Suprapubic skin (tissue), 4 donors: ENCODE measurements around the gene NHEJ1. TPM values are rescaled to one million over a fixed set of nuclear protein-coding genes. Genes with fewer than 3 reads are reported as not detected.

Experiments
- DNase-seq, 2 donors: peaks; one replicate each; pipeline ENCODE4 v3.0.0-alpha.2; 2019; ENCODE audit warnings: low spot score in 2 of 2
- H3K27ac ChIP-seq: fragments of 200-600 bp; sonication (generic); one replicate; pipeline ENCODE4 v1.5.1; 2019
- H3K27me3 ChIP-seq: fragments of 200-600 bp; sonication (generic); one replicate; pipeline ENCODE4 v1.5.1; 2019
- H3K36me3 ChIP-seq: fragments of 200-600 bp; sonication (generic); one replicate; pipeline ENCODE4 v1.5.1; 2019
- H3K4me1 ChIP-seq: fragments of 200-600 bp; sonication (generic); one replicate; pipeline ENCODE4 v1.5.1; 2019
- H3K4me3 ChIP-seq: fragments of 200-600 bp; sonication (generic); one replicate; pipeline ENCODE4 v1.5.1; 2019; ENCODE audit warnings: mild to moderate bottlenecking
- H3K9me3 ChIP-seq: fragments of 200-600 bp; sonication (generic); one replicate; pipeline ENCODE4 v1.5.1; 2019
- EP300 ChIP-seq: sonication (generic); formaldehyde crosslinking; IDR thresholded peaks from one replicate; pipeline ENCODE4 v1.6.1; 2017; ENCODE audit warnings: antibody characterized with exemption
- POLR2A ChIP-seq, 2 donors: fragments of 450-650 bp; IDR thresholded peaks; one replicate each; pipeline ENCODE4 v1.6.1; 2017; ENCODE audit warnings: antibody characterized with exemption in 2 of 2, mild to moderate bottlenecking in 2 of 2, moderate library complexity in 2 of 2
- POLR2AphosphoS5 ChIP-seq, 3 donors: sonication (generic); formaldehyde crosslinking; IDR thresholded peaks; one replicate each; pipeline ENCODE4 v1.6.1; 2017; ENCODE audit warnings: antibody characterized with exemption in 3 of 3
- WGBS: methylation state at CpG from one replicate; pipeline ENCODE4 v1.1.5; 2018; 5-methylcytosine and 5-hydroxymethylcytosine counted together
- total RNA-seq, 4 donors: library from RNA; depleted of rRNA; stranded (reverse); fragments of >200 nt; gene quantifications; one replicate each; pipeline ENCODE4 v1.1.0, GENCODE V29; 2016
- TF ChIP-seq, protein P1 (sequence below), 2 donors: fragments of 200-600 bp in 1 of 2; fragments of 450-650 bp in 1 of 2; sonication (generic) in 1 of 2; IDR thresholded peaks; one replicate each; pipeline ENCODE4 v1.5.1; 2016 to 2019; ENCODE audit warnings: antibody characterized with exemption in 2 of 2, mild to moderate bottlenecking in 1 of 2, moderate library complexity in 1 of 2

Gene NHEJ1
- total RNA-seq, 4 donors from 2014 or later: 15.7 to 19.2 (median 18.3) TPM

DNA sequence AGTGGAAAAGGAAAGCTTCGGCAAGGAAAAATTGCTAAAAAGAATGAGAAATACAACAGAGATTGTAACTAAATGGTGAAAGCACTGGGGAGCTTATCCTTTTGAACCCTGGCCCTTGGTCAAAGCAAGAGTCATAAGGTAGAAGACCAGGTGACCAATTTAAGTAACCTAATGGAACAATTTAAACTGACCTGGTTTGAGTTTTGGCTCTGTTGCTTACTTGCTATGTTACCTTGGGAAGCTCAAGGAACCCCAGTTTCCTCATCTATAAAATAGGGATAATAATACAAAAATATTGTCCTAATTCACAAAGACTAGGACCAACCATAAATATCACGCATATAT, 48.6 kb downstream of the NHEJ1 start:
- no peaks in the 10 kb centered on the region for H3K27me3 ChIP-seq
- H3K36me3 ChIP-seq: peaks cover 3% of the 10 kb centered on the region
- no peak overlapping the region for H3K4me3 ChIP-seq
- TF ChIP-seq, protein P1, sequence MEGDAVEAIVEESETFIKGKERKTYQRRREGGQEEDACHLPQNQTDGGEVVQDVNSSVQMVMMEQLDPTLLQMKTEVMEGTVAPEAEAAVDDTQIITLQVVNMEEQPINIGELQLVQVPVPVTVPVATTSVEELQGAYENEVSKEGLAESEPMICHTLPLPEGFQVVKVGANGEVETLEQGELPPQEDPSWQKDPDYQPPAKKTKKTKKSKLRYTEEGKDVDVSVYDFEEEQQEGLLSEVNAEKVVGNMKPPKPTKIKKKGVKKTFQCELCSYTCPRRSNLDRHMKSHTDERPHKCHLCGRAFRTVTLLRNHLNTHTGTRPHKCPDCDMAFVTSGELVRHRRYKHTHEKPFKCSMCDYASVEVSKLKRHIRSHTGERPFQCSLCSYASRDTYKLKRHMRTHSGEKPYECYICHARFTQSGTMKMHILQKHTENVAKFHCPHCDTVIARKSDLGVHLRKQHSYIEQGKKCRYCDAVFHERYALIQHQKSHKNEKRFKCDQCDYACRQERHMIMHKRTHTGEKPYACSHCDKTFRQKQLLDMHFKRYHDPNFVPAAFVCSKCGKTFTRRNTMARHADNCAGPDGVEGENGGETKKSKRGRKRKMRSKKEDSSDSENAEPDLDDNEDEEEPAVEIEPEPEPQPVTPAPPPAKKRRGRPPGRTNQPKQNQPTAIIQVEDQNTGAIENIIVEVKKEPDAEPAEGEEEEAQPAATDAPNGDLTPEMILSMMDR (IDR thresholded peaks at IDR 0.05): no peak
- TF ChIP-seq POLR2A (IDR thresholded peaks at IDR 0.05) (no peak), POLR2AphosphoS5 (IDR thresholded peaks at IDR 0.05) (no peak), EP300 (no peak)
- no peak overlapping the region for H3K27ac ChIP-seq
- WGBS: 88% methylated on average over 2 of the region's 2 CpGs
- peaks cover 12% of the 10 kb centered on the region for H3K4me1 ChIP-seq
- DNase-seq: no peak
- H3K9me3 ChIP-seq: no peaks in the 10 kb centered on the region

DNA sequence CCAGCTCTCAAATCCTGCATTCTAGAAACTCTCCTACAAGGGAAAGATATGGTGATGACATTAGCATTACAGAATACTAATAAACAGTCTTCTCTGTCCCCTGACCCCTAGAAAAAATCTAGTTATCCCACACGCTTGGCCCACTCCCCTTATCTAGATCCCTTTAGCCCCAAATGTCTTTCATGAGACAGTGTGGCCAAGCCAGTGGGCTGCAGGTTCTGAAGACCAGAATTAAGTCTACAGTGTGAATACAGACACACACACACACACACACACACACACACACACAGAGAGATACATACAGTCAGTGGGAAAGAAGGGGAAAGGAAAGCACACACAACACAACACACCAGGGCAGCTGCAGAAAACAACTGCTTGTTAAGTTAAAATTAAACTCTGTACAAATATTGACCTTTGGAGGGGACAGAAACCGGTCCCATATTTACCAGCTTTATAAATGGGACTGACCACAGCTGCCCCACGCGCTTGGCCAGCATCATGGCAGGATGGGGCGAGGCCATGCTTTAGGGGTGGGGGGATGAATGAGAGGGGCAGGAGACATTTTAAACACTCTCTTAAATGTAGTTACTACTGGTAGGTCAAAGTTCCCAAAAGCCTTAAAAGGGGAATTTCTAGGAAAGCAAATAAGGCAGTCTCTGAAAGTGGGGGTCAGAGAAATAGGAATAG, 49.1 kb downstream of the NHEJ1 start:
- Histone ChIP-seq H3K36me3 (no peaks in the 10 kb centered on the region), H3K27me3 (no peaks in the 10 kb centered on the region), H3K4me1 (peaks cover 7% of the 10 kb centered on the region), H3K4me3 (no peak overlapping the region), H3K9me3 (no peaks in the 10 kb centered on the region), H3K27ac (no peak overlapping the region)
- 95% methylated on average over 5 of the region's 5 CpGs for WGBS
- DNase-seq: no peak
- no peak for TF ChIP-seq POLR2A (IDR thresholded peaks at IDR 0.05)
- TF ChIP-seq, protein P1 (IDR thresholded peaks at IDR 0.05): no peak
- no peak for TF ChIP-seq POLR2AphosphoS5 (IDR thresholded peaks at IDR 0.05)
- TF ChIP-seq EP300: no peak

DNA sequence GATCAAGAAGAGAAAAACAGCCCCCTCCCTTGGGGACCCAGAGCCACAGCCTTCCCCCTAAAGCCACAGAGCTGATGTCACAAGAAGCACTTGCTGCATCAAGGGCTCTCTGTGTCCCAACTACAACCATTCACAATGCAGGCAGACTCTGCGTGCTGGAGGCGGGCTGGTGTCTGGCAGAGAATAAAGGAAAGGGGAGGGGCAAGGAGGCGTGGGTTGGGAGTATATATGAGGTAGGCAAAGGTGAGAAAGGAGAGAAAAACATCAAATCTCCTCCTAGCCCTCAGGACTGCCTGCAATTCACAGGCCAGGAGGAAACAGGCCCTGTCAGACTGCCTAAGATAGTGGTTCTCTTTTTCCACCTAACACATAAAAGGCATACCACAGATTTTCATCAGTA, 51.1 kb downstream of the NHEJ1 start:
- Histone ChIP-seq H3K27ac (no peak overlapping the region), H3K27me3 (no peaks in the 10 kb centered on the region), H3K36me3 (no peaks in the 10 kb centered on the region), H3K4me3 (no peak overlapping the region), H3K4me1 (peaks cover 7% of the 10 kb centered on the region), H3K9me3 (no peaks in the 10 kb centered on the region)
- TF ChIP-seq, protein P1 (IDR thresholded peaks at IDR 0.05): no peak
- TF ChIP-seq POLR2AphosphoS5 (IDR thresholded peaks at IDR 0.05) (no peak), POLR2A (IDR thresholded peaks at IDR 0.05) (no peak), EP300 (no peak)
- no peak for DNase-seq
- WGBS: 46% methylated on average over 3 of the region's 3 CpGs

DNA sequence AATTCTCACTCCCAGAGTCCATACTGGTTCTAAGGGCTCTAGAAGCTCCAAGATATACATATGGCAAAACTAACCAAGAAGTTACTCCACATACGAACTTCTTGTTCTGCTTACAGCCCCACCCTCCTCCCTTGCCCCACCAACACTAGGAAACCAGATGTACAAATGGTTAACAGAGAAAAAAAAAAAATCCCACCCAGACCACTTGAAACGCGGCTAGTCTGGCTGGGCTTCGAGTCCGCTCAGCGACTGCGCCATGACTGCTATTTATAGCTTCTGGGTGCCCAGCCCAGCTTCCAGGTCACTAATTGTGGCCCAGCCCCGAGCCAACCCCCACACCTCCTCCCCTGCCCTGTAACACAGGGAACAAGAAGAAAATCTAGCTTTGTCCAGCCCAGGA, 52.9 kb downstream of the NHEJ1 start:
- no peaks in the 10 kb centered on the region for H3K36me3 ChIP-seq
- TF ChIP-seq POLR2A (IDR thresholded peaks at IDR 0.05) (no peak), EP300 (no peak), POLR2AphosphoS5 (IDR thresholded peaks at IDR 0.05) (no peak)
- TF ChIP-seq, protein P1 (IDR thresholded peaks at IDR 0.05): no peak
- DNase-seq: no peak
- no peak overlapping the region for H3K27ac ChIP-seq
- WGBS: 25% methylated on average over 8 of the region's 8 CpGs
- peaks cover 7% of the 10 kb centered on the region for H3K4me1 ChIP-seq
- H3K9me3 ChIP-seq: no peaks in the 10 kb centered on the region
- no peak overlapping the region for H3K4me3 ChIP-seq
- no peaks in the 10 kb centered on the region for H3K27me3 ChIP-seq

DNA sequence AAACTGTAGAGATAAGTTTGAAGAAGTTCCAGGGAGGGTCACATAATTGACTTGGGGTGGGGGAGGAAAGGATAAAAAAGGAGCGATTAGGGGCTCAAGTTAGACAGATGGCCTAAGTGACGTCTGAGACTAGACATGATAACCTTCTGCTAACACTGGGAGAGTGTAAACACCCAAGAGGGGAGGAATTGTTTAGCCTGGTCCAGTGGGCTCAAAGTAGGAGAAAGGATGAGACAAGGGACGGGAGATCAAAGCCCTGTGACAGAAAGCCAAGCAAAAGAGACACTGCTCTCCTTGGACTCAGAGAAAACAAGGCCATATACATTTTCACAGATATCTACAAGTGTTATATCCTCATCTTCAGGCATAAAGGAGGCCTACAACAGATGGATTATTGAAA, 54.4 kb downstream of the NHEJ1 start:
- TF ChIP-seq, protein P1 (IDR thresholded peaks at IDR 0.05): no peak
- TF ChIP-seq POLR2A (IDR thresholded peaks at IDR 0.05) (no peak), POLR2AphosphoS5 (IDR thresholded peaks at IDR 0.05) (no peak), EP300 (no peak)
- 91% methylated on average over 3 of the region's 3 CpGs for WGBS
- Histone ChIP-seq H3K9me3 (no peaks in the 10 kb centered on the region), H3K27ac (no peak overlapping the region), H3K27me3 (no peaks in the 10 kb centered on the region), H3K4me3 (no peak overlapping the region), H3K36me3 (no peaks in the 10 kb centered on the region), H3K4me1 (peaks cover 7% of the 10 kb centered on the region)
- DNase-seq: no peak
